ENCODE results near the gene FZD10.

FZD10 gene

GRCh38 chr12:130156652-130157275, 5.5 kb upstream of the FZD10 start:
- no peak for DNase-seq

GRCh38 chr12:130157998-130158753, 4.1 kb upstream of the FZD10 start:
- no peak for DNase-seq

- no peak for DNase-seq
These were observed 3.6 kb upstream of the FZD10 start for GRCh38 chr12:130158754-130159059.

GRCh38 chr12:130160306-130160705, 2.0 kb upstream of the FZD10 start:
- no peak for DNase-seq

GRCh38 chr12:130160711-130161231, 1.5 kb upstream of the FZD10 start:
- DNase-seq: no peak

GRCh38 chr12:130161261-130162243, 712 bp upstream of the FZD10 start:
- DNase-seq: no peak

- DNase-seq: no peak
These were observed 639 bp downstream of the FZD10 start for GRCh38 chr12:130162745-130163460.

GRCh38 chr12:130163461-130164215, 1.4 kb downstream of the FZD10 start:
- no peak for DNase-seq

- DNase-seq: no peak
These were observed 1.9 kb downstream of the FZD10 start for GRCh38 chr12:130164216-130164542.

GRCh38 chr12:130164936-130165335, 2.7 kb downstream of the FZD10 start:
- DNase-seq: no peak

- DNase-seq: no peak
These were observed 4.0 kb downstream of the FZD10 start for GRCh38 chr12:130166306-130166705.

- no peak for DNase-seq
These were observed 5.3 kb downstream of the FZD10 start for GRCh38 chr12:130167537-130167936.

- DNase-seq: no peak
These were observed 7.0 kb downstream of the FZD10 start for GRCh38 chr12:130169256-130169655.

- DNase-seq: no peak
These were observed 7.7 kb downstream of the FZD10 start for GRCh38 chr12:130169924-130170323.

- DNase-seq: no peak
These were observed 8.3 kb downstream of the FZD10 start for GRCh38 chr12:130170611-130171010.

GRCh38 chr12:130177635-130178242, 15.5 kb downstream of the FZD10 start:
- no peak for DNase-seq

- no peak for DNase-seq
These were observed 16.0 kb downstream of the FZD10 start for GRCh38 chr12:130178282-130178681.

- DNase-seq: no peak
These were observed 16.9 kb downstream of the FZD10 start for GRCh38 chr12:130179191-130179590.

- no peak for DNase-seq
These were observed 17.4 kb downstream of the FZD10 start for GRCh38 chr12:130179621-130180020.

GRCh38 chr12:130181211-130181610, 18.9 kb downstream of the FZD10 start:
- no peak for DNase-seq

GRCh38 chr12:130183585-130184370, 21.5 kb downstream of the FZD10 start:
- DNase-seq: no peak
